CD4-positive, alpha-beta T cell treated with Interleukin-6 at 100 ng/mL for 8 hours (primary cell): ENCODE results near the gene FAM222B.
"Not testable (repeated sequence)": the region's sequence is repeated elsewhere in the genome, so short reads cannot be mapped to it uniquely, and the experiment has no call there.

ENCODE experiments used
- DNase-seq: peaks from one replicate; pipeline ENCODE4 v3.0.0-alpha.2; 2020; ENCODE audit warnings: mixed read lengths, low spot score

FAM222B gene

DNA sequence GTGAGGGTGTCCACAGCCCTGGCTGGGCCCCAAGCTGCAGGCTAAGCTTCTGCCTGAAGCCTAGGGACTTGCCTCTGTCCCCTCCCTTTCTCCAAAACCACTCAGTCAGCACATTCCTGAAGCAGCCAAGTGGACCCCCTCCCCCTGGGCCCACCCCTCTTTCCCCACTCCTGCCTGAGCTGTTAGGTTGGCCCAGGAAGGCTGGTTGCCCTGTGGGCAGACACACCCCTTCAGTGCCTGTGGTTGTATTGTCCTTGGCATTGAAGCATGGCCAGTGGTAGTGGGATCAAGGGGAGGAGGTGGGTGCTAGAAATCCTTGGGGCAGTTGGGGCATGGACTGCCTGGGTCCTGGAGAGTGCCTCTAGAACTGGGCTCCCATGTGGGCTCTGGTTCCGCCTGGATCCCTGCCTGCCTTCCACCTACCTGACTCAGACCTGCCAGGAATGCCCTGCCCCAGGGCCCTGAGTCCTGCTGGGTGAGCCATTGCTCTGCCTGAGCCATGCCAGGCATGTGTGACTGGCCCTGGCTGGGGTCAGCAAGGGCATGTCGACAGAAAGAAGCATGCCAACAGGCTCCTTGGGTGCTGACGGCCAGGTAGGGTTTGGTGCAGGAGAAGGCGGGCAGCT is 96.7 kb downstream of the FAM222B start:
- DNase-seq, result no peak

DNA sequence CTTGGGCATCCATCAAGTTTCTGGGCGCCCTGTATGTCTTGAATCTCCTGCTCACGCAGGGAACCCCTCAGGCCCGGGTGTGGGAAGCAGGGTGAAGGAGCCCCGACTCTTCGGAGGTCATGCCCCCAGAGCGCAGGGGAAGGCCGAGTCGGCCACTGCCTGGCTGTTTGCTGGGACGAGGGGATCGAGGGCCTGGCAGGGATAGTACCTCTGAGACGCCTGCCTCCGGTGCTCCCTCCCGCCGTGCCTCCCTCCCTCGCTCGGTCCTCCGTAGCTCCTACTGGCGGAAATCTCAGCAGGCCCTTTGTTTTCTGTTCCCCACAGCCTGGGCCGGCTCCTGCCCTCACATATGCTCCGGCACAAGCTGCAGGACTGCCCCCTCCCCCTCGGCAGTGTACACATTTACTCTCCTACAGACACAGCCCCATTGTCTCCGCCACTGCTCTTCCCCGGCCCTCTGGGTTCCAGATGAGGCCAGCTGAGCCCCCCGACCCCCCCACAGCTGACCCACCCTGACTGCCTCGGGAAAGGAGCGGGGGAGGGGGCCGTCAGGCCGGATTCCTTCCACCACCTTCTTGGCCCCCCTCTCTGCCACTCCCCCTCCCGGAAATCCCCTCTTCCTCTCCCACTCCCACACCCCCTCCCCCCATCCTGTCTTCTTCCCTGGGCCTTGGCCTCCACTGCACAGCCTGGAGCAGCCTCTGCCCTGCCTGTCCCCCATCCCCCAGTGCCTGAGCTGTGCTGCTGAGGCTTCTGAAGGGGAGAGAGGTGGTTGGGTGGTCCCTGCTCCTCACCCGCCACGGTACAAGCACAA is 97.4 kb downstream of the FAM222B start:
- DNase-seq, result no peak

DNA sequence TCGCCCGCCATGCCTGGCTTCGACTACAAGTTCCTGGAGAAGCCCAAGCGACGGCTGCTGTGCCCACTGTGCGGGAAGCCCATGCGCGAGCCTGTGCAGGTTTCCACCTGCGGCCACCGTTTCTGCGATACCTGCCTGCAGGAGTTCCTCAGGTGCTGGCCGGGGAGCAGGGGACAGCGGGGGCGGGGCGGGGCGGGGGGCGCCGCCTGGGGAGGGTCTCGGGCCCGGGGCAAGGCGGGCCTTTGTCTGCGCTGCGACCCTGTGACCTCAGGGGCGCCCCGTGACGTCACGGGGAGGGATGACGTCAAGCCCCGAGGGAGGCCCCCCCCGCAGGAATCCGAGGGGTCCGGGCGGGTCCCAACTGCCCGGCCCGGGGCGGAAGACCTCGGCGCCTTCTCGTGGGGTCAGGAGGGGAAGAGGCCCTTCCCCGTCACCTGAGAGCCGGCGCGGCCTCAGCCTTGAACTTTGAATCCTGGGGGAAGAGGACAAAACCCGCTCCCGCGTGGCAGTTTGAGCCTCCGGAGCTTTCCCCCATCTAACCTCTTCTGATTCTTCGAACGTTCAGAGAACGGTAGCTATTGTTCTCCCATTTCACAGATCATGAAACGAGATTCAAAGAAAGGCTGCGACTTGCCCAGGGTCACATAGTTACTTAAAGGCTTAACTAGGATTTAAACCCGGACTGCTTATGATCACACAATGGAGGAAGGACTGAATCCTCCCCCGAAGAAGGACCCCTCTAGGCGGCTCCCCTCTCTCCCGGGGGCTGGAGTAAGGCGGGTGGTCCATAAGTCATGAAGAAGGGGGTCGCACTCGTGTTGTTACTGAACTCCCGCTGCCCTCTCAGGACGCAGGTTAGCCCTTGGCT is 98.3 kb downstream of the FAM222B start:
- peak; percentile 47 for DNase-seq

DNA sequence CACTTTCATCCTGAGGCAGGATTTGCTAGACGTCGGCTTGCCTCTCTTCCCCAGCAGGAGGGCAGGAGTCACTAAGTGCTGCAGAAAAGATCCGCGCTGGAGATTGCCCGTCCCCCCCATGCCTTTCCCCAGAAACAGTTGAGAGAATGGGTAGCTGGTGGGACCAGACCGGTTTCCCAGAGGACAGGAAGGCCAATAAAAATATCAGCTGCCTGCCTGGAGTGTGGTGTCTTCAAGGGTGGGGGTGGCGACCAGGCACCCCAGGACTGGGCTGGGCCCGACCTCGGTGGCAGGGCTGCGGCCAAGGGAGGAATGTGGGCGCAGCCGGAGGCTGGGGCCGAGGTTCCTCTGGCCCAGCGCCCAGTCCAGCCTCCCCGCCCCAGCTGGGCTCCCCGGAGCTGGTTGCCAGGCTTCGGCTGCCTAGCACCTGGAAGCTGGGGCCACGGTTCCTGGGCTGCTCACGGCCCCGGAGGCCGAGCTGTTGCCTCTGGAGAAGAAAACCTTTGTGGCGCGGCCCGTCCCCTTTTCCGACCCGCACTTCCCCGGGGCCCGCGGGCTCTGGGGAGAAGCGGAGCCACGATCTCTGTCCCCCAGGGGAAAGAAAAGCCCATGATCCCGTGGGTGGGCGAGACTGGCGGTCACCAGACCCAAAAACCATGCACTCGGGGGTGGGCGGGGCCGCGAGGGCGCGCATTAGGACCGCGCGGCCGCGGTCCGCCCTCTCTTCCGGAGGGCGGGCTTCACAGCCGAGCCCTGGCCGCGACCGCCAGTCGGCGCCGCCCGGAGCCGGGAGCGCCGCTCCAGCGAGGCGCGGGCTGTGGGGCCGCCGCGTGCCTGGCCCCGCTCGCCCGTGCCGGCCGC is 99.1 kb downstream of the FAM222B start, which contains the start of gene TRAF4:
Gene TRAF4, plus strand, starts transcription at position 769 of the 861 bp plus-strand sequence. CDS start 102 bp downstream, outside the sequence.
- peak; percentile 61 for DNase-seq

DNA sequence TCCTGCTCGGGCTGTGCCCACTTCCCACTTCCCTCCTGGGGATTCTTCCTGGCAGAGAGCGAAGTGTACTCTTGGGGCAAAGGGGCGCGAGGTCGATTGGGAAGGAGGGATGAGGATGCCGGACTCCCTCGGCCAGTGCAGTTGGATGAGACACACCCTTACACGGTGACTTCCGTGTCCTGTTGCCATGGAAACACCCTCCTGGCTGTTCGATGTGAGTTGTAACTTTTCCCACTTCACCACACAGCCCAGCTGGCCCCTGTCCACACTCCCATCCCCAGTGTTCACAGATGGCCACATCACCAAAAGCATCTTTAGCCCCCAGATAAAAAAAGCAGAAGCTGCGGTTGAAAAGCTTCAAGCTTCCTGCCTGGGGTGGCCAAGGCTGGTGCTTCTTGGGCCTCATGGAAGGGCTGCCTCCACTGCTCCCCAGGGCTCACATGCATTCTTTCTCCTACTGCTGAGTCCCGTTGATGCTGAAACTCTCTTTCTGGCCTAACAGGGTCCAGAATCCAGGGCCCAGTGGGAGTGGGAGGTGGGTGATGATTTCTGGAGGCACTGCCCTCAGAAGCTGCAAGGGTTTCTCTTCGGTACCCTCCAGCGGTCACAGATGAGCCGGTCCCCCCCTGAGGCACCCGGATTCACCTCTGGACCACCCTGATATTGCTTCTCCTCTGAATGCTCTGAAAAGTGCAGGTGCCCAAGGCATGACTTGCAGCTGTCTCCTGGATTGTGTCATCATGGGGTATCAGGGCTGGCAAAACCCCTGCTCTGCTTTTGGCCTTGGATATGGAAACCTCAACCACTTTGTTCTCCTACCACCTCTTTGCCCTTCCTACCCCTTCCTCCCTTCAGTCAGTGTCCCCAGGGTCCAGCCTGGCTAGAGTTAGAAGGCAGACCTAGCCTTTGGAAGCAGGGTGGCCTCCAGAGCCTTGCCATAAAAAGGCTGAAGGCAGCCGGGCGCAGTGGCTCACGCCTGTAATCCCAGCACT is 100.9 kb downstream of the FAM222B start:
- no peak for DNase-seq

DNA sequence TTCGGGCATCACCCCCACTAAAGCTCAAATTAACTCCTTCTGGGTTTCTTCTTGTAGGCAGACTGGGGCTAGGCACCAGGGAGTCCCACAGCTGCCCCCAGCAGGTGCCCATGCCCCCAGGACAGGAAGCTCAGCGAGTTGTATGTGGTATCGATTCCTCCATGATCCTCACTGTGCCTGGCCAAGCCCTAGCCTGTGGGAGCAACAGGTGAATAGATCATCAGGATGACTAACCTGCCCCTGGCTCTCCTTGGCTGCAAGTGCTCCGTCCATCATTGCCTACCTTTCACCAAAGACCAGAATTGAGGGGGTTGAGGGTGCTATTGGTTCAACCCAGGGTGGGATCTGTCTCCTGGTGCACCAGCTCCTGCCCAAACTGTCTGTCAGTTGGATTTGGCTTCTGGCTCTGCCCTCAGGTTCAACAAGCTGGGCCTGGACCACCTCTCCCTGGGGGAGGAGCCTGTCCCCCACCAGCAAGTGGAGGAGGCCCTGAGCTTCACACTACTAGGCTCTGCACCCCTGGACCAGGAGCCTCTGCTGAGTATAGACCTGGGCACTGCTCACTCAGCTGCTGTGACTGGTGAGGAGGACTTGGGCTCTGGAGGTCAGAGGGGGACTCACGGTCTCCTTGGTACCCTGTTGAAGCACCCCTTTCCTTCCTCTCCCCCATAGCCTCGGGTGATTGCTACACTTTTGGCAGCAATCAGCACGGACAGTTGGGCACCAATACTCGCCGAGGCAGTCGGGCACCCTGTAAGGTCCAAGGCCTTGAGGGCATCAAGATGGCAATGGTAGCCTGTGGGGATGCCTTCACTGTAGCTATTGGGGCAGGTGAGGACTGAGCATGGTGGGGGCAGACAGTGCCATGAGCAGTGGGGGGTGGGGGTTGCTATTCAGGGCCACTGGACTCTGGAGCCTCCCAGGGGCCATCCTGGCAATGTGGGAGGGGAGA is 101.9 kb downstream of the FAM222B start:
- no peak for DNase-seq

DNA sequence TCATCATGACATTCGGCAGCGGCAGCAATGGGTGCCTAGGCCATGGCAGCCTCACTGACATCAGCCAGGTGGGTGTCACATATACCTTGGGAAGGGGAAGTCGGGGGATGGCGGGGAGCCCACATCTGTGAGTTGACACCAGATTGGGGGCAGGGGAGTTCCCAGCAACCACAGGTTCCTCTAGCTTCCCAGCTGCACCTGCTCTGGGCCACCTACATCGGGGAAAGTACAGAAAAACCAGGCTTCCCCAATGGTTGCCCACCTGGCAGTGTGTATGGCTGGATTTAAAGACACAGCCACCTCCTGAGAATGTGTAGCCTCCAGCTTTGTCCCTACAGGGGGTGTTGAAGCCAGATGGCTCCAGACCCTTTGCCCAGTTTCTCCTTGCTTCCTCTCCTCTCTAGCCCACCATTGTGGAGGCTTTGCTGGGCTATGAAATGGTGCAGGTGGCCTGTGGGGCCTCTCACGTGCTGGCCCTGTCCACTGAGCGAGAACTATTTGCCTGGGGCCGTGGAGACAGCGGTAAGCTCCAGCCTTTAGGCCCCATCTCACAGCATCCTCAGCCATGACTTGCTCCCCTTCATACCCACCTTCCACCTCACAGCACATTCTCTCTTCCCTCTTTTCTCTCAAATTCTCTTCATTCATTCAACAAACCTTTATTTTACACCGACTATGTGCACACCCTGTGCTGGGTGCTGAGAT is 103.8 kb downstream of the FAM222B start:
- peak; percentile 33 for DNase-seq

DNA sequence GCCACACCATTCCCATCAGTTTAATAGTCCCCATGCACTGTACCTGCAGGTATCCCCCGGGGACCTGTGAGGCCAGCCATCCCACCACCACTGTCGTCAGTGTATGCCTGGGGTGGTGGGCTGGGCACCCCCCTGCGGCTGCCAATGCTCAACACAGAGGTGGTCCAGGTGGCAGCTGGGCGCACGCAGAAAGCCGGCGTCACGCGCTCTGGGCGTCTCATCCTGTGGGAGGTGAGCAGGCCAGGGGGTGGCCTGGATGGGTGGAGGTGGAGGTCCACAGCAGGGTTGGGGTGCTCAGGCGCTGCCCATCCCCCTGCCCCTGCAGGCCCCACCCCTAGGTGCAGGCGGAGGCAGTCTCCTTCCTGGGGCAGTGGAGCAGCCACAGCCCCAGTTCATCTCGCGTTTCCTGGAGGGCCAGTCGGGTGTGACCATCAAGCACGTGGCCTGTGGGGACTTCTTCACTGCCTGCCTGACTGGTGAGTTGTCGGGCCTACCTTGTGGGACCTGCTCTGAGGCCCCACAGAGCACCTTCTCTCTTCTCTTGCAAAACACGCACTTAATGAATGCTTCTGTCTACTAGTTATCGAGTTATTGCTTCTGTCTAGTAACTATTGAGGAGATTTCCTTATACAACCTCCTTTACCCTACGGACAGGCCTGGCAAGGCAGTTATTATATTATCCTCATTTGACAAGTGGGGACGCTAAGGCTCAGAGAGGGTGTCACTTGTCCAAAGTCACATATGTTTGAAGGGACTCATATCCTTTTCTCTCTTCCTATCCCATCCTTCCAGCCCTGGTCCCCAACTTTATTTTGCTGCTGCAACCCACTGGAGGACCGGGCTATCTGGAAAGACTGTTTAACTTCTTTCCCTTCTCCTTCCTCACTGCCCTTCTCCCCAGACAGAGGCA is 104.6 kb downstream of the FAM222B start:
- DNase-seq, result no peak

DNA sequence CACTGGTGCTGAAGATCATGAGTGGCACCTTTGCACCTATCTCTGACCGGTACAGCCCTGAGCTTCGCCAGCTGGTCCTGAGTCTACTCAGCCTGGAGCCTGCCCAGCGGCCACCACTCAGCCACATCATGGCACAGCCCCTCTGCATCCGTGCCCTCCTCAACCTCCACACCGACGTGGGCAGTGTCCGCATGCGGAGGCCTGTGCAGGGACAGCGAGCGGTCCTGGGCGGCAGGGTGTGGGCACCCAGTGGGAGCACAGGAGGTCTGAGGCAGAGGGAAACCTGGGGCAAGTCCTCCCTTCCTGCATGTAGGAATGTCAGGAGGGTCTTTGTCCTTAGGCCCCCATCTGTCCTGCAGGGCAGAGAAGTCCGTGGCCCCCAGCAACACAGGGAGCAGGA is 105.3 kb downstream of the FAM222B start:
- DNase-seq, result no peak

DNA sequence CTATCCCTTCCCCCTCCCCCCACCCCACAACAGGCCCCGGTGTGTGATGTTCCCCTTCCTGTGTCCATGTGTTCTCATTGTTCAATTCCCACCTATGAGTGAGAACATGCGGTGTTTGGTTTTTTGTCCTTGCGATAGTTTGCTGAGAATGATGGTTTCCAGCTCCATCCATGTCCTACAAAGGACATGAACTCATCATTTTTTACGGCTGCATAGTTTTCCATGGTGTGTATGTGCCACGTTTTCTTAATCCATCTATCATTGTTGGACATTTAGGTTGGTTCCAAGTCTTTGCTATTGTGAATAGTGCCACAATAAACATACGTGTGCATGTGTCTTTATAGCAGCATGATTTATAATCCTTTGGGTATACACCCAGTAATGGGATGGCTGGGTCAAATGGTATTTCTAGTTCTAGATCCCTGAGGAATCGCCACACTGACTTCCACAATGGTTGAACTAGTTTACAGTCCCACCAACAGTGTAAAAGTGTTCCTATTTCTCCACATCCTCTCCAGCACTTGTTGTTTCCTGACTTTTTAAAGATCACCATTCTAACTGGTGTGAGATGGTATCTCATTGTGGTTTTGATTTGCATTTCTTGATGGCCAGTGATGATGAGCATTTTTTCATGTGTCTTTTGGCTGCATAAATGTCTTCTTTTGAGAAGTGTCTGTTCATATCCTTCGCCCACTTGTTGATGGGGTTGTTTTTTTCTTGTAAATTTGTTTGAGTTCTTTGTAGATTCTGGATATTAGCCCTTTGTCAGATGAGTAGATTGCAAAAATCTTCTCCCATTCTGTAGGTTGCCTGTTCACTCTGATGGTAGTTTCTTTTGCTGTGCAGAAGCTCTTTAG is 106.4 kb downstream of the FAM222B start:
- DNase-seq, result not testable (repeated sequence)

DNA sequence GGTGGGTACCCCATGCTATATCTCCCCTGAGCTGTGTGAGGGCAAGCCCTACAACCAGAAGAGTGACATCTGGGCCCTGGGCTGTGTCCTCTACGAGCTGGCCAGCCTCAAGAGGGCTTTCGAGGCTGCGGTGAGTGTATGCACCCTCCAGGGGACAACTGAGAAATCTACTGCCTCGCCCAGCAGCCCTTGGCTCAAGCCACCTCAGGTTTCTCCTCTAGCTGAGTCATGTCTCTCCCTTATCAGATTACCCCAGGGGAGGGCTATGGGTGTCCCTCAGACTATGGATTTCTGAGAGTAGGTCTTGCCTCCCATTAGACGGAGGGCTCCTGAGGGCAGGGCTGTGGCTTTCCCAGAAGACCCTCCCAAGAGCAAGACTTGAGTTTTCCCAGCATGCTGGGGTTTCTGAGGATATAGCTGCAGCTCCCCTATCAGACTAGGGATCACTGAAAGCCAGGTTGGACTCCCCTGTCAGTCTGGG is 107.3 kb downstream of the FAM222B start:
- DNase-seq, result no peak

DNA sequence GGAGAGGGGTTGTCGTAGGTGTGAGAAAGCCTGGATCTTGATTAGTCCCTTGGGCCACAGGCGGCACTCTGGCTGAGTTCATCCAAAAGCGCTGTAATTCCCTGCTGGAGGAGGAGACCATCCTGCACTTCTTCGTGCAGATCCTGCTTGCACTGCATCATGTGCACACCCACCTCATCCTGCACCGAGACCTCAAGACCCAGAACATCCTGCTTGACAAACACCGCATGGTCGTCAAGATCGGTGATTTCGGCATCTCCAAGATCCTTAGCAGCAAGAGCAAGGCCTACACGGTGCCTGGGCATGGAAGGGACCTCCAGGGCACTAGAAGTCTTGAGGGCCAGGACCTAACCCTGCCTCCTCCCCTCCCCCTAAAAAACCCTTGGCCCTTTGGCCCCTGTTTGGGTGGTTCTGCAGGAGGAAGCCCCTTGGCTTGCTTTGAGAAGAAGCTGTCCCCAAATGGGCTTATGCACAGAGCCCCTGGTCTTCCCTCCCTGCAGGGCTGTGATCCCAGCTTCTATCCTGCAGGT is 107.8 kb downstream of the FAM222B start:
- no peak for DNase-seq

DNA sequence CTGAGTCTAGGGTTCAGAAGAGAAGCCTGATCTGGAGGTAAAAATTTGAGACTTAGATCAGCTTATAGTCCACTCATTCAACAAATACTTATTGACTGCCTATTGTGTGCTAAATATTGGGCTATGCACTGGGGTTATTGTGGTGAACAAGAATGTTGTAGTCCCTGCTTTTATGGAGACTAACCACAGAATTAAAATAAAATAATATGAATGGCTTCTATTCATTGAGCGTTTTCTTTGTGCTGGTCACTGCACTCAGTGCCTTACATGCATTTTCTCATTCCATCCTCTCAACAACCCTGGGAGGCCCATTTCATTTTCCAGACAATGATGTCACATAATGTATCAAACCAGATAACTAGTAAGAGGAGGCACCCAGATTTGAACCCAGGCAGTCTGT is 109.2 kb downstream of the FAM222B start:
- DNase-seq, result no peak

DNA sequence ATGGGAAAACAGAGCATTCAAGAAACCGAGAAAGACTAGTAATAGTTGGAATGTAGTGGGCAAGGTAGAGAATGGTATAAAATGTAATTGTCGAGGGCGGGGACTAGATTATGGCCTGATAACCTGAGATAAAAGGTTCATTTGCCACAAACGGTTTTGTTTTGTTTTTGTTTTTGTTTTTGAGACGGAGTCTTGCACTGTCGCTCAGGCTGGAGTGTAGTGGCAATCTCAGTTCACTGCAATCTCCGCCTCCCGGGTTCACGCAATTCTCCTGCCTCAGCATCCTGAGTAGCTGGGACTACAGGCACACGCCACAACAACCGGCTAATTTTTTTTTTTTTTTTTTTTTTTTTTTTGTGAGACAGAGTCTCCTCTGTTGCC is 112.7 kb downstream of the FAM222B start:
- no peak for DNase-seq

DNA sequence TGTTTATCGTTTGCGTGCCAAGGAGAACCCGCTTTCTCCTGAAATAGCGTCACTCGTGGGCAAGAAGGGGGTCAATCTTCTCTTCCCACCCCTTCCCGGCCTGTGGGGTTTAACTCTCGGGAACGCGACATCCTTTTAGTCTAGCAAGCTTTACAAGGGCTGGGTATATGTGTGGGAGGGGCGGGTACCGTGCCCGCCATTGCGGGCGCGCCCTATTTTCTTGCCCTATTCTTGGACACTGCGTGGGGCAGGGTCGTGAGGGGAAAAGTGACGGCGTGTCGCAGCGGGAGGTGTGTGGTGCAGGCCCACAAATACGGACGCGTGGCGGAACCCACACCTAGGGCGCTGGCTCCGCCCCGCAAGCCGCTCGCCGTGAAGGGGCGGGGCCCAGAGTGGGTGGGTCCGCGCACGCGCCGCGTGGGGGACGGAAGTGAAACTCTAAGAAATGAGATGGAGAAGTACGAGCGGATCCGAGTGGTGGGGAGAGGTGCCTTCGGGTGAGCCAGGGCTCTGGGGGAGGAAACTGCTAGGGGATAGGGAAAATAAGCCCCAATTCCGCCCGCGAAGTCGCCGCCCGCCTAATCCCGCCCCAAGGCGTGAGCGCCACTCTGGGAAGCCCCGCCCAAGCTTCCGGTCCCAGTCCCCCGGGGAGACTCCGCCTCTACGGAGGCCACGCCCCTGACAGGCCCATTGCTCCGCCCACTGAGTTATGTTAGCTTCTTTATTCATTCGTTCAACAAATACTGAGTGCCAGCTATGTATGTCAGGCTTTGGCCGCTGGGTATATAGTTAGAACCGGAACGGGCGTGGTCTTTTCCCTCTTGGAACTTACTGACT is 114.0 kb downstream of the FAM222B start, which contains the start of gene NEK8:
Gene NEK8, plus strand, starts transcription at position 425 of the 837 bp plus-strand sequence. Its CDS starts 26 bp downstream, at position 451.
- DNase-seq, result peak; percentile 95
